Measurements from ENCODE around the gene TEX48.

The TEX48 gene

DNA sequence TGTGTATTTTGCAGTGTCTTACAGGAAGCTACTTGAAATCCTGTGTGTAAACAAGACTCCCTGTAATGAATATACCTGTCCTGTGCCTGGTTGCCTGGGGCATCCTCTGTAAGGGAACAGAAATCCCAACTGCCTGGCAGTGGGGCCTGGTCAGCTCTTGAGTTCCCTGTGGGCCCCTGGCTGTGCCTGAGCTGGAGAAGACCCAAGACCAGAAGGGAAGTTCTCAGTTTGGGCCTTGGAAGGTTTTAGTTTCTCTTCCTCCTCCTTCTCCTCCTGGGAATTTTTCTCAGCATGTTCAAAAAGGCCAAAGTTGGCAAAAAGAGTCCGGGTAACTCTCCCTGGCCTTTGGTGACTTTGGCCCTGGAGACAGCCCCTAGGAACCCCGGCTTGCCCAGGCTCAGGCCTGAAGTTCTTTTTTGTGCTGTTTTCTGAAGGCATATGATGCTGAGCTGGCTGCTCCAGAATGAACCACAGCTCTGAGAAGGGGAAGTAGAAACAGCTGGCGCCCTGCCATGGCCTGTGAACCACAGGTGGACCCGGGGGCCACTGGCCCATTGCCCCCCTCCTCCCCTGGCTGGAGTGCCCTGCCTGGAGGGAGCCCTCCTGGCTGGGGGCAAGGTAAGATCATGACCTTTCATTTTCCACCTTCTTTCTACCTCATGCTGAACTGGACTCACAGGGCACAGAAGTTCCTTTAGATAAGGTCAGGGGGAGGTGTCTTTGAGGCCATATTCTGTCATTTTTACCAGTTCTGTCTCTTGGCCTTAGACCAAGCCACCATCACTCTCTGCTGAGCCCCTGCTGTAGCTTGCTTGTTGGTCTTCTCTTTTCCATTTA is 65.1 kb downstream of the TEX48 start:
- no peak for DNase-seq
